Activated T-helper 17 cell treated with anti-CD3 and anti-CD28 coated beads, Interleukin-2, amount 50 U/mL, for 72 hours (primary cell): Measurements from ENCODE around the gene HECW1. TPM values are rescaled to one million over a fixed set of nuclear protein-coding genes. Genes with fewer than 3 reads are reported as not detected.

Experiments used
- ATAC-seq: fragments of 150-1000 bp; cut with Tn5 transposase; replicated peaks from 2 replicates; pipeline ENCODE4 v1.10.0; 2021; ENCODE audit warnings: mild to moderate bottlenecking, moderate library complexity
- H3K27ac Mint-ChIP-seq: one replicate; pipeline ENCODE4 v1.8.0; 2022; ENCODE audit warnings: mixed read lengths
- H3K27me3 Mint-ChIP-seq: one replicate; pipeline ENCODE4 v1.8.0; 2022; ENCODE audit warnings: mixed read lengths
- H3K36me3 Mint-ChIP-seq: one replicate; pipeline ENCODE4 v1.8.0; 2022; ENCODE audit warnings: low read depth, mild to moderate bottlenecking, mixed read lengths
- H3K4me1 Mint-ChIP-seq: one replicate; pipeline ENCODE4 v1.8.0; 2022; ENCODE audit warnings: mixed read lengths
- H3K4me3 Mint-ChIP-seq: one replicate; pipeline ENCODE4 v1.8.0; 2022; ENCODE audit warnings: mild to moderate bottlenecking, mixed read lengths
- H3K9me3 Mint-ChIP-seq: one replicate; pipeline ENCODE4 v1.8.0; 2022; ENCODE audit warnings: mixed read lengths
- total RNA-seq, 2 donors: library from RNA; stranded (reverse); gene quantifications; one replicate each; pipeline ENCODE4 v1.2.3, GENCODE V29; 2022

Gene HECW1
- total RNA-seq, 2 donors from 2014 or later = not detected

DNA sequence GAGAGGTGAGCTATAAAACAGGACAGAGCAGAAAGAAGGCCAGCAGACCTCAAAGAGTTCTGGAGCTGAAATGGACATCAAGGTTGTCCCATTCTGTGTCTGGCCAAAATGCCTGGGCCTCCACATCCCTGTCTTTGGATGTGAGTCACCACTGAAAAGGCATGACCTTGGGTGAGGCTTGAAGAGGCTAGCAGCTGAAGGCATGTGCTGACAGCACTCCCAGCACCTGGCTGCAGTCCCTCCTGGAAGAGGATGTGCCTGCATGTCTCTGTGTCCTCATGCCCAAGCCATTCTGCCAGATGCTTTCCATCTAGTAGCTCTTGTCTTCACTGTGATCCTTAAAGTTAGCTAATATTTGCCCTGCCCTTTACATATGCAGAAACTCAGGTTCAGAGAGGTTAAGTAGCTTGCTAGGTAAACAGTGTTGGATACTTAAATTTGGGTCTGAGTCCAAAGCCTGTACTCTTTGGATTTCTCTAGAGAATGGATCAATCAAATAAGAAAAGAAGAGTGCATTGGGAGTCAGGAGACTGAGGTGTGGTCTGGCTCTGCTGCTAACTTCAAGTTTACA lies 35.8 kb downstream of the HECW1 start:
- no peak for ATAC-seq
- H3K4me3 Mint-ChIP-seq = no peak overlapping the region
- no peak overlapping the region for H3K27ac Mint-ChIP-seq
- H3K27me3 Mint-ChIP-seq = peaks cover 25% of the 10 kb centered on the region
- no peaks in the 10 kb centered on the region for H3K4me1 Mint-ChIP-seq
- no peaks in the 10 kb centered on the region for H3K9me3 Mint-ChIP-seq
- no peaks in the 10 kb centered on the region for H3K36me3 Mint-ChIP-seq

DNA sequence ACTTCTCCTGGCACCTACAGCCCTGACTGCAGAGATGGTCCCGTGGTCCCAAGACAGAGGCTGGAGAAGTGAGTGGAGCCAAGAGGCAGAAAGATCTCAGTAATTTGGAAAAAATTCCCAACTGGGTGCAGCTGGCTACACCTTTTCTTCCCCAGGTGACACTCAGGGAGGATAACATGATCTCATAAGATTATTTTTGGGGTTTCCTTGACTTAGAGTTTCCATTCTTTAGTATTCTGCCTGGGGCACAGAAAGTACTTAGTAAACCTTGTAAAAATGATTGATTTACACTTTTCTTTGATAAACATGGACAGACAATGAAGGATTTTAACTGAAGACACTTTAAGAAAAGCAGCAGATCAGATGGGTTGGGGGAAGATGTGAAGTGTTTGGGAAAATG lies 38.6 kb downstream of the HECW1 start:
- Mint-ChIP-seq H3K4me1 (no peaks in the 10 kb centered on the region), H3K9me3 (no peaks in the 10 kb centered on the region), H3K4me3 (no peak overlapping the region), H3K36me3 (no peaks in the 10 kb centered on the region), H3K27ac (no peak overlapping the region), H3K27me3 (peaks cover 13% of the 10 kb centered on the region)
- no peak for ATAC-seq

DNA sequence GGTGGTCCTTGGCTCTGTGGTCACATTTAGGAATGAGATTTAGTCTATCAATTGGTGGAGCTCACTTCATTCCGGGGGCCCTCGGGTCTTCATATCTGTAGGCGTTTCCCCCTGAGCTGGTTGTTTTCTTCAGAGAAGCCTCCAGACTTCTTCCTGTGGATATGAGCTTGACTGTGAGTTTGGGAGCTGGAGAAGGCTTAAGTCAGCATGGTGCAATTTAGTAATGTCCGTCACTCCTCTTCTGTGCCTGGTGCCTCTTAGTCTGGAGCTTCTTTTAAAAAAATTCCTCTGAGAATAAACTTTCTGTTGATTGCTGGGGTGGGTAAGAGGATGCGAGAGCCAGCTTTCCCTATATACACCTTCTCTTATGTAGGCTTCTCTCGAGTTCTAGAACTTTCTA lies 40.2 kb downstream of the HECW1 start:
- H3K9me3 Mint-ChIP-seq = no peaks in the 10 kb centered on the region
- ATAC-seq = no peak
- no peaks in the 10 kb centered on the region for H3K36me3 Mint-ChIP-seq
- no peak overlapping the region for H3K4me3 Mint-ChIP-seq
- peaks cover 5% of the 10 kb centered on the region for H3K27me3 Mint-ChIP-seq
- H3K27ac Mint-ChIP-seq = no peak overlapping the region
- no peaks in the 10 kb centered on the region for H3K4me1 Mint-ChIP-seq

DNA sequence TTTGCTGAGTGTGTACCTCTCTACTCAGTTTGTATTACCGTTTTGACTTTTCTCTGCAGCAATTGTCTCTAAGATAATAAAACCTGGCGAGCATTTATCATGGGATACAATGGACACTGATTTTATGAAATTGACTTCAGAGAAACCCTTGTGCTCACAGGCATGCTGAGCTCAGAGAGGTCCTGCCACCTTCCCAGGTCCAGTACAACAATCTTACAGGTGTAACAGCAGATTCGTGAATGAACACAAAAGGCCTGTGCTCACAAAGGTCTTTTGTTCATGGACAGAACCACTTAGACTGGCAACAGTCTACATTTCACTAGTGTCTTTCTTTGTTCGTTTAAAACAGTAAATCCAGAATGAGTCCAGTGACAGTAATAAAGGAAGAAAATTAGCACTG lies 43.2 kb downstream of the HECW1 start:
- Mint-ChIP-seq H3K4me1 (no peaks in the 10 kb centered on the region), H3K4me3 (no peak overlapping the region), H3K27ac (no peak overlapping the region), H3K36me3 (no peaks in the 10 kb centered on the region), H3K27me3 (peaks cover 4% of the 10 kb centered on the region), H3K9me3 (no peaks in the 10 kb centered on the region)
- no peak for ATAC-seq

DNA sequence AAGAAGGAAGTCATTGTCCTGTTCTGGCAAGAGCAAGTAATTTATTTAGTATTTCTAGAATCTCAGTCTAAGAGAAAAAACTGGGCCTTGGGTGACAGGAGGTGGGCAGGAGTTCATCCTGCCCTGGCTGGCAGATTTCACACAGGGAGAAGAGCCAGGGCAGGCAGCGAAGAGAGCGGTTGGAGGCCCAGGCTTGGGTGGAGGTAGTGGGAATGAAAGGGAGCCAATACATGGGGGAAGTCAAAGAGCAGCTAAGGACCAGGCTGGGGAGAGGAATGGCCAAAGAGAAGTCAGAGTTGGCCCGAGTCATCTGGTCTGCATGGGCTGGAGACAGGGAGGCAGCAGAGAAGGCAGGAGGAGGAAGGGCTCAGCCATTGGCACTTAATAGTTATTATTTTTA lies 51.4 kb downstream of the HECW1 start:
- no peak overlapping the region for H3K27ac Mint-ChIP-seq
- no peak overlapping the region for H3K4me3 Mint-ChIP-seq
- no peaks in the 10 kb centered on the region for H3K9me3 Mint-ChIP-seq
- H3K36me3 Mint-ChIP-seq = no peaks in the 10 kb centered on the region
- ATAC-seq = no peak
- H3K4me1 Mint-ChIP-seq = no peaks in the 10 kb centered on the region
- H3K27me3 Mint-ChIP-seq = peaks cover 23% of the 10 kb centered on the region

DNA sequence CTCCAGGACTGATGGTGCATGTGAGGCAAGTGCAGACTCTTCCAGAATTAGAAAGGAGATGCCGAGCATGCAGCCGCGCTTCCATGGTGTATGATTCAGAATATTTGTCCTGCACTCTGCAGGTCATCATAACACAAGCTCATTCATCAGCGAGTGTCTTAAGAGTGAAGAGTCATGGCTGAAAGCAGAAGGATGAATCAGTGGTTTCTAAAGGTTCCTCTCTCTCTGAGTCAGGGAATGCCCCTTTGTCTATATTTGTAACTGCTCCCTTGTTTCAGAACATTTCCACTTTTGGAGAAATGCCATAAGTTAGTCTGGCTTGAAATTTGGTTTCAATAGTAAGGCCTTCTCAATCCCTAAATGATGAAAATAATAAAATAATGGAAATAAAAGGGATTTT lies 52.3 kb downstream of the HECW1 start:
- H3K27me3 Mint-ChIP-seq = peaks cover 25% of the 10 kb centered on the region
- no peak overlapping the region for H3K4me3 Mint-ChIP-seq
- no peak overlapping the region for H3K27ac Mint-ChIP-seq
- peak; percentile 94 for ATAC-seq
- no peaks in the 10 kb centered on the region for H3K36me3 Mint-ChIP-seq
- no peaks in the 10 kb centered on the region for H3K9me3 Mint-ChIP-seq
- H3K4me1 Mint-ChIP-seq = no peaks in the 10 kb centered on the region

DNA sequence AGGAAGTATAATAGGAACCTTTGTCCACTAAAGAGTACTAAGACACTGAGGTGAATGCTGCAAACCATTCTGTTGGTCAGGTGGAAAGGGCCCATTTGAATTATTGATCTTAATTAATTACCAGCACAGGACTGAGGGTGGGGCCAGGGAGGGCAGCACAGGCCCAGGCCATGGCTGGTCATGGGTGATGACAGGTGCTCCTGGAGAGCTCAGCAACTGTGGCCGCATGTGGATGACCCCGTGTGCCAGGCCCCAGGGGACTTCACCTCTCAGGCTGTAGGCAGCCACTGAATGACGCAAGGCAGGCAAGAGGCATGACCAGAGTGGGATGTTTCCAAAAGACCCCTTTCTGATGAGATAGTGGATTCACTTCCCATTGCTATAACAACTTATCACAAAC lies 54.2 kb downstream of the HECW1 start:
- Mint-ChIP-seq H3K4me3 (no peak overlapping the region), H3K4me1 (no peaks in the 10 kb centered on the region), H3K36me3 (no peaks in the 10 kb centered on the region), H3K27me3 (peaks cover 27% of the 10 kb centered on the region), H3K27ac (no peak overlapping the region), H3K9me3 (no peaks in the 10 kb centered on the region)
- ATAC-seq = no peak

DNA sequence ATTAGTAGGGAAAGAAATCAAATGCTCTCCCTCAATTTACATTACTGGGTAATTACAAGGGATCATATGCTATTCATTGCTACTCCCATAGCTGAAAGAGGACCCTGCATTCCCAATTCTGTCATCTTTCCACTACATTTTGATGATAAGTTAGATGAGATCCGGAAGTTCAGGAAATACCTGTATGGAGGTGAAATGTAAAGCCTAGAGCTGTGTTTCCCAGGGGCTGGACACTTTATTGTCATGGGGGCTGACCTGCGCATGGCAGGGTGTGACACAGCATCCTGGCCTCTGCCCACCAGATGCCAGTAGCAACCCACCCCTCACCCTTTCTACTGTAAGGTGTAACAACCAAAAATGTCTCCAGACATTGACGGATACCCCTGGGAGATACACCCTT lies 56.6 kb downstream of the HECW1 start:
- Mint-ChIP-seq H3K36me3 (no peaks in the 10 kb centered on the region), H3K4me1 (no peaks in the 10 kb centered on the region), H3K27me3 (peaks cover 14% of the 10 kb centered on the region), H3K27ac (no peak overlapping the region), H3K4me3 (no peak overlapping the region), H3K9me3 (no peaks in the 10 kb centered on the region)
- ATAC-seq = no peak

DNA sequence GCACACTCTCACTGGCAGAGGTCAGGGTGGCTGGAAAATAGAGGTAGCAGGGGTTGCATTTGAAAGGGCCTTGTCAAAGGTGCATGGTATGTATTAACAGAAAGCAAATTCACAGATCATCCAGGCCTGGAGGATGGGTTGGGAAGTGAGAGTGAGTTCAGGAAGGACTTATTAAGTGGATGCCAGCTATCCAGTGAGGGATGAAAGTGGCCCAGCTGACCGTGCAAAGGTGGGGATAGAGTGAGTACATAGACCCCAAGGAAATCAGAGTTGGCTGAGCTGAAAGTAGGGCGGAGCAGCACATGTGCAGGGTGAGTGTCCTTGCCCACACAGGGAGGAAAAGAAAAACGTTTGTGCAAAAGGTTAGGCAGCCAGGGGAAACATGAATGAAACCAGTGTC lies 58.1 kb downstream of the HECW1 start:
- Mint-ChIP-seq H3K27ac (no peak overlapping the region), H3K27me3 (peaks cover 14% of the 10 kb centered on the region), H3K4me1 (no peaks in the 10 kb centered on the region), H3K9me3 (no peaks in the 10 kb centered on the region), H3K36me3 (no peaks in the 10 kb centered on the region), H3K4me3 (no peak overlapping the region)
- ATAC-seq = no peak

DNA sequence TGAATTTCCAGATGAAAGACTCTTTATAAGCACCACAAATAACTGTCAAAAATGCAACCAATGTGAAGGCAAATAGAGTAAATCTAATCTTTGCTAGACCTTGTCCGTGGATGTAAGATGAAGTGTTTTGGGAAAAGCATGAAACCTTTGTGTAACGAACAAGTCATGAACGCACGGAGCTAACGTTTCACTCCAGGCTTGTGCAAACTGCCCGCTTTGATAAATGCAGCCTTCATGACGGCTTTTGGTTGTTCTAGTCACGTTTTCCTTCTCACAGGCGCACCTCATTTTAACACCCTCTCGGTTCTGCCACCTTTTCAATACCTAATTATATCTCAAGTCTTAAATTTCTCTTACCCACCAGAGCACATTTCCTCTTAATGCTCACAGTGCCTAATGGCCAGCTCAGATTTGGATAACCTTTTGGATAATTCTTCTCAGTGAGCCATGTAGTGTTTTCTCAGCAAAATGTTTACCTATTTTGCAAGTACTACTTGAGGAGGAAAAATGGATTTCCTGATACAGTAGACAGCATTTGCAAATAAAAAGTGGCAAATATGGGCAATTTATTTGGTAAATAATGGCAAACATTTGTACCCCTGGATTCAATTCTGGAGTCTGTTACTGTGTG lies 63.2 kb downstream of the HECW1 start:
- no peaks in the 10 kb centered on the region for H3K36me3 Mint-ChIP-seq
- no peak overlapping the region for H3K27ac Mint-ChIP-seq
- H3K9me3 Mint-ChIP-seq = no peaks in the 10 kb centered on the region
- no peaks in the 10 kb centered on the region for H3K4me1 Mint-ChIP-seq
- ATAC-seq = no peak
- H3K27me3 Mint-ChIP-seq = peaks cover 2% of the 10 kb centered on the region
- no peak overlapping the region for H3K4me3 Mint-ChIP-seq

DNA sequence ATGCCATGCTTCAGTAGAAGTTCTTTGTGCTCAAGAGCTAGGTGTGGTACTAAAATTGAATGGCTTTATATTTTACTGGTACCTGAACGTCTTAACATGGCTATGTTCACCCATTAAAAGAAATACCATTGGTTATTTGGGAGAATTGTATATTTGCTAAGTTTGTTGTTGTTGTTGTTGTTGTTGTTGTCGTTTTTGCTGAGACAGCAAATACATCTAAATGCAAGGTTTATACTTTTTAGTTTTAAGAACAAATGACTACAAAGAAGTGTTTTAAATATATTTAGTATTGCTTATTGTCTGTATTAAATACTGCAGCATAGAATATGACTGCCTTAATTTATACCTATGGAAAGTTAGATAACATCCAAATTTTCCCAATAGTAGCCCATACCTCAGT lies 66.9 kb downstream of the HECW1 start:
- Mint-ChIP-seq H3K4me3 (no peak overlapping the region), H3K9me3 (no peaks in the 10 kb centered on the region), H3K27me3 (peaks cover 4% of the 10 kb centered on the region), H3K36me3 (no peaks in the 10 kb centered on the region), H3K4me1 (no peaks in the 10 kb centered on the region), H3K27ac (no peak overlapping the region)
- no peak for ATAC-seq

DNA sequence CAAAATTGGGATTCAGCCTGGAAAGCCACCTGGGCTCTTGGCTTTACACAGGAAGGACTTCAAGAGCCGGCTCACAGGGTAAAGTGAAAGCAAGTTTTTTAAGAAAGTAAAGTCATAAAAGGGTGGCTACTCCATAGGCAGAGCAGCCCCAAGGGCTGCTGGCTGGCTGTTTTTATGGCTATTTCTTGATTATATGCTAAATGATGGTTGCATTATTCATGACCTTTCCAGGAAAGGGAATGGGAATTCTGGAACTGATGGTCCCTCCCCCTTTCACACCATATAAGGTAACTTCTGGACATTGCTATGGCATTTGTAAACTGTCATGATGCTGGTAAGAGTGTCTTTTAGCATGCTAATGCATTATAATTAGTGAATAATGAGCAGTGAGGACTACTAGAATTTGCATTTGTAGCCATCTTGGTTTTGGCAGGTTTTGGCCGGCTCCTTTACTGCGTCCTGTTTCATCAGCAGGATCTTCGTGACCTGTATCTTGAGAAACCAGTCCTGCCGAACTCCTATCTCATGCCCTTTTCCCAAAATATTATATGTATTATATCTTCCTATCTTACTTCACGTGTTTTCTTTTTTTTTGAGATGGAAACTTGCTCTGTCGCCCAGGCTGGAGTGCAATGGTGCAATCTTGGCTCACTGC lies 80.5 kb downstream of the HECW1 start:
- Mint-ChIP-seq H3K4me1 (no peaks in the 10 kb centered on the region), H3K36me3 (no peaks in the 10 kb centered on the region), H3K9me3 (no peaks in the 10 kb centered on the region), H3K4me3 (no peak overlapping the region), H3K27ac (no peak overlapping the region), H3K27me3 (peaks cover 20% of the 10 kb centered on the region)
- ATAC-seq = no peak

DNA sequence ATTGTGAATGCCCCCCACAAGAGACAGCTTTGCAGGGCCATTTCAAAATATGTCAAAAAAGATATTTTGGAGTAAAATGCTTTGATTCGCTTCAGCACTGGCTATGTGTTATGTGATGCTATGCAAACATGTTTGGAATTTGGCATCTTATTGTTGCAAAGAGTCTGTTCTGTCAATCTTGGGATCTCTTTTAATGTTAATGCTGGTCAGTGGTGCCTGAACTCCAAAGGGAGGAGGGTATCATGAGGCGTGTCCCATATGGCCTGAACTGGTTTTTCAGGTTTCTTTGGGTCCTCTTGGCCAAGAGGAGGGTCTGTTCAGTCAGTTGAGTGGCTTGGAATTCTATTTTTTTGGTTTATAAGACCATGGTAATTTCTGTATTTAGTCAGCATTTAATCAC lies 81.4 kb downstream of the HECW1 start:
- ATAC-seq = no peak
- Mint-ChIP-seq H3K4me3 (no peak overlapping the region), H3K36me3 (no peaks in the 10 kb centered on the region), H3K27ac (no peak overlapping the region), H3K9me3 (no peaks in the 10 kb centered on the region), H3K4me1 (no peaks in the 10 kb centered on the region), H3K27me3 (peaks cover 15% of the 10 kb centered on the region)

DNA sequence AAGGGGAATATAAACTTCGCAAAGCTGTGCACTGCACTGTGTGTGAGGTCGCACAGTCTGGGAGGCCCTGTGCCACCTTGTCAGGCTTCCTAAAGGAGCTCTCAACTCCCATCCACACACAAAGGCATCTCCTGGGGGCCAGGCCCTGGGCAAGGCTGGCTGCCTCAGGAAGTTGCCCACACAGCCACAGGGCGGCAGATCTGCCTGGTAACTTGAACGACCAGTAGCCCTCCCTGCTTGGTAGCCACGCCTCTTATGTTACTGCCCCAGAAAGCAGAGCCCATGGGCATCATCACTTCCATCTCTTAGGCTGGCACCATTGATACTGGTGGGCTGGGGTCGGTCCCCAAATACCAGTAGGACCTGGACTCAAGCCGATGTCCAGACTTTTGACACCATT lies 82.8 kb downstream of the HECW1 start:
- no peaks in the 10 kb centered on the region for H3K36me3 Mint-ChIP-seq
- no peaks in the 10 kb centered on the region for H3K4me1 Mint-ChIP-seq
- ATAC-seq = no peak
- no peak overlapping the region for H3K4me3 Mint-ChIP-seq
- no peak overlapping the region for H3K27ac Mint-ChIP-seq
- no peaks in the 10 kb centered on the region for H3K9me3 Mint-ChIP-seq
- H3K27me3 Mint-ChIP-seq = peaks cover 6% of the 10 kb centered on the region

DNA sequence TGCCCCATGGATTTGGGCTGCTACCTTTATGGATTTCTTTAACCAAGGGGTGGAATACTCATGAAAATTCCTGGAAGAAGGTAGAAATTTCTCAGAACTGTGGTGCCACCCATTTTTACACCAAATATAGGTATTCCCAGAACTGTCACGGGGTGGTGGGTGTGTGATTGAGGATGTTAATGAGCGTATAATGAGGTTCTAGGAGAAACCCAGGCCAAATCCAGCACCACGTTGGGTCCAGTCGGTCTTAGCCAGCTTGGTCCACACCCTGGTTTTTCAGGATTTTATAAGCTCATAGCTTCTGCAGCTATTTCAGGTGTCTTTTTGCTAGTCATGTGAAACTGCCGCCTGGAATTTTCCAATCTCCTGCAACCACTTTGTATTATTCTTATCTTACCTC lies 83.3 kb downstream of the HECW1 start:
- peaks cover 8% of the 10 kb centered on the region for H3K27me3 Mint-ChIP-seq
- no peak overlapping the region for H3K27ac Mint-ChIP-seq
- H3K36me3 Mint-ChIP-seq = no peaks in the 10 kb centered on the region
- ATAC-seq = no peak
- no peaks in the 10 kb centered on the region for H3K4me1 Mint-ChIP-seq
- no peak overlapping the region for H3K4me3 Mint-ChIP-seq
- no peaks in the 10 kb centered on the region for H3K9me3 Mint-ChIP-seq
